OCI-LY7 (cell line): ENCODE measurements around the gene RAB37. TPM values are rescaled to one million over a fixed set of nuclear protein-coding genes. Genes with fewer than 3 reads are reported as not detected.

Experiments
- BruUV-seq: library from RNA; stranded (reverse); fragments of 400-500 nt; replicated peaks from 2 replicates; lab custom pipeline; 2021; lab: Mats Ljungman, UMichigan
- CTCF ChIA-PET: fragments of 300-600 bp; sonication (Branson Sonifier 250); formaldehyde crosslinking; loops from one replicate; lab custom pipeline; 2022; ENCODE audit warnings: antibody characterized with exemption; ENCODE audit not compliant: unreplicated experiment; lab: Charles Lee
- POLR2A ChIA-PET: fragments of 300-600 bp; sonication (Branson Sonifier 250); formaldehyde crosslinking; loops from one replicate; lab custom pipeline; 2022; ENCODE audit warnings: antibody characterized with exemption; lab: Charles Lee
- DNase-seq: peaks from one replicate; pipeline ENCODE4 v3.0.0-alpha.2; 2015; ENCODE audit warnings: low spot score
- H2AFZ ChIP-seq: fragments of 200-600 bp; sonication (generic), shearing (Covaris generic); 2 replicates; pipeline ENCODE4 v1.6.1; 2014; ENCODE audit warnings: mild to moderate bottlenecking, antibody characterized with exemption, low read length, moderate library complexity
- H3K27ac ChIP-seq: fragments of 200-600 bp; sonication (generic); 2 replicates; pipeline ENCODE4 v1.5.1; 2014; ENCODE audit warnings: mixed run types, low read depth, mild to moderate bottlenecking, moderate library complexity, low read length, inconsistent platforms; ENCODE audit not compliant: poor library complexity, severe bottlenecking
- H3K36me3 ChIP-seq: fragments of 200-600 bp; sonication (generic); 2 replicates; pipeline ENCODE4 v1.6.1; 2014; ENCODE audit warnings: mild to moderate bottlenecking, antibody characterized with exemption, low read length, moderate library complexity, mixed read lengths; ENCODE audit not compliant: insufficient read depth
- H3K4me1 ChIP-seq: fragments of 200-600 bp; sonication (generic); 2 replicates; pipeline ENCODE4 v1.5.1; 2014; ENCODE audit warnings: mild to moderate bottlenecking, low read length; ENCODE audit not compliant: insufficient read depth, poor library complexity, severe bottlenecking
- H3K4me2 ChIP-seq: fragments of 200-600 bp; sonication (generic); 2 replicates; pipeline ENCODE4 v1.6.1; 2014; ENCODE audit warnings: mild to moderate bottlenecking, low read length
- H3K4me3 ChIP-seq: fragments of 200-600 bp; sonication (generic); 2 replicates; pipeline ENCODE4 v1.5.1; 2014; ENCODE audit warnings: mild to moderate bottlenecking, low read depth, low read length; ENCODE audit not compliant: poor library complexity, severe bottlenecking
- H3K79me2 ChIP-seq: fragments of 200-600 bp; sonication (generic); 2 replicates; pipeline ENCODE4 v1.6.1; 2016; ENCODE audit warnings: low read depth, mild to moderate bottlenecking, low read length, moderate library complexity, mixed read lengths; ENCODE audit not compliant: insufficient read depth
- H3K9me2 ChIP-seq: fragments of 200-600 bp; sonication (generic); 2 replicates; pipeline ENCODE4 v1.6.1; 2016; ENCODE audit warnings: mild to moderate bottlenecking, low read length, mixed read lengths; ENCODE audit not compliant: insufficient read depth
- H3K9me3 ChIP-seq: fragments of 200-600 bp; sonication (generic); 2 replicates; pipeline ENCODE4 v1.6.1; 2014; ENCODE audit warnings: mild to moderate bottlenecking, mixed run types, low read length, mixed read lengths
- H4K20me1 ChIP-seq: fragments of 200-600 bp; sonication (generic); 2 replicates; pipeline ENCODE4 v1.6.1; 2014; ENCODE audit warnings: mild to moderate bottlenecking, antibody characterized with exemption, low read length, moderate library complexity, mixed read lengths; ENCODE audit not compliant: insufficient read depth
- EZH2phosphoT487 ChIP-seq: fragments of 200-600 bp; sonication (generic); IDR thresholded peaks from 2 replicates; pipeline ENCODE4 v1.6.1; 2018; ENCODE audit warnings: low read depth, borderline replicate concordance, mild to moderate bottlenecking, mixed run types, antibody characterized with exemption, low read length, moderate library complexity, mixed read lengths
- intact Hi-C: fragments of 100-400 bp; cut with micrococcal nuclease; formaldehyde crosslinking; loops from one replicate; pipeline ENCODE4 v1.10.0; 2022; ENCODE audit not compliant: unreplicated experiment
- total RNA-seq, 2 experiments: library from RNA; depleted of rRNA in 1 of 2; stranded (reverse); fragments of >200 nt in 1 of 2; shearing (Covaris generic) in 1 of 2; gene quantifications; 2 replicates each; pipeline ENCODE4 v1.2.3, GENCODE V29; 2014 to 2022
- TF ChIP-seq, protein P1 (sequence below): fragments of 200-600 bp; sonication (generic); conservative IDR thresholded peaks from 2 replicates; pipeline ENCODE4 v1.5.1; 2014; ENCODE audit warnings: mild to moderate bottlenecking, antibody characterized with exemption, low read length, moderate library complexity, mixed read lengths

Gene RAB37
- total RNA-seq, 2 experiments from 2014 or later = 6.3 to 12.7 TPM

GRCh38 chr17:74740641-74741387 is 3.8 kb downstream of the RAB37 start:
- Histone ChIP-seq H2AFZ (no peak overlapping the region), H3K9me3 (no peaks in the 10 kb centered on the region), H3K27ac (peak overlapping the region; percentile 81), H3K4me2 (no peak overlapping the region), H3K4me3 (no peak overlapping the region), H3K36me3 (no peaks in the 10 kb centered on the region), H3K9me2 (no peaks in the 10 kb centered on the region), H3K4me1 (peaks cover 68% of the 10 kb centered on the region), H4K20me1 (no peaks in the 10 kb centered on the region), H3K79me2 (no peaks in the 10 kb centered on the region)
- no peak for DNase-seq
- intact Hi-C loops = no loop called here
- POLR2A ChIA-PET = interaction anchor here (0.6 to 2.1 kb wide), 4 partner anchors 26 to 1519 kb away, joined by 3 to 19 read pairs (median 3); partner anchors contain the start of gene NAT9
- no TSS peak for BruUV-seq
- TF ChIP-seq EZH2phosphoT487 = no peak
- TF ChIP-seq, protein P1, sequence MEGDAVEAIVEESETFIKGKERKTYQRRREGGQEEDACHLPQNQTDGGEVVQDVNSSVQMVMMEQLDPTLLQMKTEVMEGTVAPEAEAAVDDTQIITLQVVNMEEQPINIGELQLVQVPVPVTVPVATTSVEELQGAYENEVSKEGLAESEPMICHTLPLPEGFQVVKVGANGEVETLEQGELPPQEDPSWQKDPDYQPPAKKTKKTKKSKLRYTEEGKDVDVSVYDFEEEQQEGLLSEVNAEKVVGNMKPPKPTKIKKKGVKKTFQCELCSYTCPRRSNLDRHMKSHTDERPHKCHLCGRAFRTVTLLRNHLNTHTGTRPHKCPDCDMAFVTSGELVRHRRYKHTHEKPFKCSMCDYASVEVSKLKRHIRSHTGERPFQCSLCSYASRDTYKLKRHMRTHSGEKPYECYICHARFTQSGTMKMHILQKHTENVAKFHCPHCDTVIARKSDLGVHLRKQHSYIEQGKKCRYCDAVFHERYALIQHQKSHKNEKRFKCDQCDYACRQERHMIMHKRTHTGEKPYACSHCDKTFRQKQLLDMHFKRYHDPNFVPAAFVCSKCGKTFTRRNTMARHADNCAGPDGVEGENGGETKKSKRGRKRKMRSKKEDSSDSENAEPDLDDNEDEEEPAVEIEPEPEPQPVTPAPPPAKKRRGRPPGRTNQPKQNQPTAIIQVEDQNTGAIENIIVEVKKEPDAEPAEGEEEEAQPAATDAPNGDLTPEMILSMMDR = no peak
- CTCF ChIA-PET = no interaction called here

- BruUV-seq = no TSS peak
- H3K4me3 ChIP-seq = peak overlapping the region; percentile 12
These were observed 5.1 kb downstream of the RAB37 start for GRCh38 chr17:74742153-74742515.

More at GRCh38 chr17:74742153-74742515, 5.1 kb downstream of the RAB37 start:
- no peaks in the 10 kb centered on the region for H4K20me1 ChIP-seq
- POLR2A ChIA-PET = interaction anchor here (0.6 to 2.1 kb wide), 6 partner anchors 13 to 131 kb away, joined by 4 to 19 read pairs (median 6); partner anchors contain the start of genes FDXR and NAT9
- CTCF ChIA-PET = interaction anchor here (0.7 to 1.4 kb wide), 5 partner anchors 9 to 218 kb away, joined by 3 to 7 read pairs (median 3); no protein-coding TSS in a partner anchor
- intact Hi-C loops = no loop called here
- H3K9me2 ChIP-seq = no peaks in the 10 kb centered on the region
- no peak for TF ChIP-seq EZH2phosphoT487
- TF ChIP-seq, protein P1 = no peak
- no peaks in the 10 kb centered on the region for H3K36me3 ChIP-seq
- peaks cover 60% of the 10 kb centered on the region for H3K4me1 ChIP-seq
- H3K27ac ChIP-seq = peak overlapping the region; percentile 81
- no peaks in the 10 kb centered on the region for H3K9me3 ChIP-seq
- H2AFZ ChIP-seq = peak overlapping the region; percentile 26; the same call in 1 of the 2 replicates
- peak overlapping the region; percentile 54 for H3K4me2 ChIP-seq
- no peaks in the 10 kb centered on the region for H3K79me2 ChIP-seq
- peak; percentile 93 for DNase-seq
